Ishikawa (cell line): ENCODE data around the gene IL22RA2.

Source experiments
- EGR1 ChIP-seq: IDR thresholded peaks from 2 replicates; pipeline ENCODE4 v1.6.1; 2012
- MAX ChIP-seq: IDR thresholded peaks from 2 replicates; pipeline ENCODE4 v1.6.1; 2012
- RAD21 ChIP-seq: IDR thresholded peaks from 2 replicates; pipeline ENCODE4 v1.6.1; 2012; ENCODE audit warnings: low read depth
- REST ChIP-seq: IDR thresholded peaks from 2 replicates; pipeline ENCODE4 v1.6.1; 2012; ENCODE audit warnings: low read depth, mild to moderate bottlenecking
- TF ChIP-seq, protein P1 (sequence below): IDR thresholded peaks from 2 replicates; pipeline ENCODE4 v1.6.1; 2012

DNA sequence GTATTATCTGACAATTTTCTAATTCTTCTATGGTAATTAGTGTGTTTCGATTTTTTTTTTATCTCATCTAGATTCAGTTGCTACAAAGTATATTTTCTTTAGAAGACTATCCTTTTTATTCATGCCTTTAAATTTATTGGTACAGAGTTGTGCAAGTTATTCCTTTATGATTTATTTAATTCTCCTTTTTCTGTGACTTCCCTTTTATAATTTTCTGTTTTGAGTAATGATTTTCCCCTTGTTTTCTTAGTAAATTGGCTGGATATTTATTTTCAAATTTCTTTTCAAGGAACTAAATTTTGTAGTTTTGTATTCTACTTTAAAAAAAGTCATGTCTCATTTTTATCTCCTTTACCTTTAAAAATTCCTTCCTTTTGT is 2.4 kb upstream of the IL22RA2 start:
- TF ChIP-seq RAD21 (no peak), MAX (no peak), REST (no peak), EGR1 (no peak)
- TF ChIP-seq, protein P1, sequence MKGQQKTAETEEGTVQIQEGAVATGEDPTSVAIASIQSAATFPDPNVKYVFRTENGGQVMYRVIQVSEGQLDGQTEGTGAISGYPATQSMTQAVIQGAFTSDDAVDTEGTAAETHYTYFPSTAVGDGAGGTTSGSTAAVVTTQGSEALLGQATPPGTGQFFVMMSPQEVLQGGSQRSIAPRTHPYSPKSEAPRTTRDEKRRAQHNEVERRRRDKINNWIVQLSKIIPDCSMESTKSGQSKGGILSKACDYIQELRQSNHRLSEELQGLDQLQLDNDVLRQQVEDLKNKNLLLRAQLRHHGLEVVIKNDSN: no peak
